ENCODE results near the gene FGF21. TPM values are rescaled to one million over a fixed set of nuclear protein-coding genes. Genes with fewer than 3 reads are reported as not detected.

FGF21 gene
- total and polyA plus RNA-seq, 10 of the 15 experiments (the other 5 are each of a cell fraction or from before 2014, with no cell fraction given) = not detected

DNA sequence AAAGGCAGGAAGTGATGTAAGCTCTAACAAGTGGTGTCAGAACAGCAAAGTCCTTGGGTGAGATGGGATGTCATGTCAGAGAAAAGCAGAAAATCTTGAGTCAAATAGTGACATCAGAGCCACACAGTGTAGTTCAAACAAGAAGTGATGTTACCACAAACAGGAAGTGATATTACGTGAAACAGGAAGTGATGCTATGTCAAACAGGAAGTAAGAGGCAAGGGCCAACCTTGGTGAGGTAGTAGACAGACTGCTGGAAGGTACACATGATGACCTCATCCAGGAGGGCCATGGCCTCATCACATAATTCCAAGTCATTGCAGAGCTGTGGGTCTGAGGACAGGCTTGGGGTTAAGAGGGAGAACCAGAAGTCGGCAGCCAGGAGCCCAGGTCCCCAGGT is 28.8 kb upstream of the FGF21 start (continued):
- TF ChIP-seq TCF12 (IDR thresholded peaks at IDR 0.05; ENCODE audit: low read depth, low read length) (no peak), KDM1A (IDR thresholded peaks at IDR 0.05; ENCODE audit: borderline replicate concordance) (no peak)
- TF ChIP-seq, protein P1, sequence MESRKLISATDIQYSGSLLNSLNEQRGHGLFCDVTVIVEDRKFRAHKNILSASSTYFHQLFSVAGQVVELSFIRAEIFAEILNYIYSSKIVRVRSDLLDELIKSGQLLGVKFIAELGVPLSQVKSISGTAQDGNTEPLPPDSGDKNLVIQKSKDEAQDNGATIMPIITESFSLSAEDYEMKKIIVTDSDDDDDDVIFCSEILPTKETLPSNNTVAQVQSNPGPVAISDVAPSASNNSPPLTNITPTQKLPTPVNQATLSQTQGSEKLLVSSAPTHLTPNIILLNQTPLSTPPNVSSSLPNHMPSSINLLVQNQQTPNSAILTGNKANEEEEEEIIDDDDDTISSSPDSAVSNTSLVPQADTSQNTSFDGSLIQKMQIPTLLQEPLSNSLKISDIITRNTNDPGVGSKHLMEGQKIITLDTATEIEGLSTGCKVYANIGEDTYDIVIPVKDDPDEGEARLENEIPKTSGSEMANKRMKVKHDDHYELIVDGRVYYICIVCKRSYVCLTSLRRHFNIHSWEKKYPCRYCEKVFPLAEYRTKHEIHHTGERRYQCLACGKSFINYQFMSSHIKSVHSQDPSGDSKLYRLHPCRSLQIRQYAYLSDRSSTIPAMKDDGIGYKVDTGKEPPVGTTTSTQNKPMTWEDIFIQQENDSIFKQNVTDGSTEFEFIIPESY (IDR thresholded peaks at IDR 0.05) = no peak

GRCh38 chr19:48728911-48729664 is 26.2 kb upstream of the FGF21 start:
- RAD21 ChIA-PET (ENCODE audit: unreplicated experiment) = no interaction called here
- WGBS (ENCODE audit: insufficient coverage, insufficient replicate concordance, low lambda C conversion rate, missing lambda C conversion rate) = 86% methylated on average over 67 of the region's 77 CpGs
- H3K36me3 ChIP-seq (ENCODE audit: control insufficient read depth in 2 of 2, insufficient read depth in 2 of 2, low read length in 1 of 2) = no peaks in the 10 kb centered on the region
- no peaks in the 10 kb centered on the region for H3K79me2 ChIP-seq (ENCODE audit: control insufficient read depth, insufficient read depth, low read length)
- DNase-seq (ENCODE audit: low read depth, low spot score) (no peak), ATAC-seq (no peak), FAIRE-seq (no peak)
- POLR2A ChIA-PET = no interaction called here
- no peak overlapping the region for H2AFZ ChIP-seq (ENCODE audit: control insufficient read depth, low read depth, low read length)
- H4K20me1 ChIP-seq (ENCODE audit: control insufficient read depth, insufficient read depth) = no peaks in the 10 kb centered on the region
- peaks cover 8% of the 10 kb centered on the region; the same call in 2 of the 3 replicates for H3K9me3 ChIP-seq (replicated peaks; ENCODE audit: control insufficient read depth, insufficient read depth, low read length)
- CTCF ChIA-PET = no interaction called here
- H3K27me3 ChIP-seq (replicated peaks in 1 of 2; ENCODE audit: control insufficient read depth in 2 of 2, insufficient read depth in 2 of 2, low read length in 1 of 2) = no peaks in the 10 kb centered on the region
- no peaks in the 10 kb centered on the region; the same call in 1 of the 2 replicates for H3K4me1 ChIP-seq (ENCODE audit: control insufficient read depth, insufficient read depth, low read length)
- in situ Hi-C loops (cut with MboI) = no loop called here
- H3K9ac ChIP-seq (ENCODE audit: control insufficient read depth, insufficient read depth, low read length) = no peak overlapping the region
- H3K4me2 ChIP-seq (ENCODE audit: control insufficient read depth, insufficient read depth) = no peak overlapping the region
- SMC1A ChIA-PET (ENCODE audit: uncharacterized antibody, unreplicated experiment) = no interaction called here
- H3K27ac ChIP-seq (ENCODE audit: control insufficient read depth, insufficient read depth) = no peak overlapping the region
- H3K4me3 ChIP-seq = no peak overlapping the region
- intact Hi-C loops (cut with micrococcal nuclease; ENCODE audit: unreplicated experiment) = no loop called here
- BruUV-seq (replicated peaks) = no TSS peak
- TF ChIP-seq USF1 (IDR thresholded peaks at IDR 0.05; ENCODE audit: borderline replicate concordance, extremely low read length, insufficient read depth, low read depth, low read length) (no peak), ZNF592 (IDR thresholded peaks at IDR 0.05) (no peak), IRF3 (IDR thresholded peaks at IDR 0.05) (no peak), NFXL1 (IDR thresholded peaks at IDR 0.05; ENCODE audit: borderline replicate concordance) (no peak), MEF2A (IDR thresholded peaks at IDR 0.05; ENCODE audit: insufficient read depth, low read depth, low read length) (no peak), RFX5 (IDR thresholded peaks at IDR 0.05; ENCODE audit: low read depth, low read length) (no peak), NFIC (IDR thresholded peaks at IDR 0.05; ENCODE audit: low read depth, low read length) (no peak), NR2C1 (IDR thresholded peaks at IDR 0.05) (no peak), GABPA (IDR thresholded peaks at IDR 0.05; ENCODE audit: low read depth) (no peak), BACH1 (IDR thresholded peaks at IDR 0.05; ENCODE audit: borderline replicate concordance) (no peak), FOXM1 (IDR thresholded peaks at IDR 0.05; ENCODE audit: low read depth, low read length) (no peak)

Measured in GM12878 (cell line).